Neural progenitor cell (in vitro differentiated cells): ENCODE data around the gene GATA2. TPM values are rescaled to one million over a fixed set of nuclear protein-coding genes. Genes with fewer than 3 reads are reported as not detected.

Source experiments
- DNase-seq: peaks from one replicate; pipeline ENCODE4 v3.0.0-alpha.2; 2016; ENCODE audit warnings: low spot score
- H2AFZ ChIP-seq: fragments of 200-600 bp; sonication (generic); replicated peaks from 2 replicates; pipeline ENCODE4 v1.6.1; 2016; ENCODE audit warnings: antibody characterized with exemption
- H3F3A ChIP-seq: fragments of 200-600 bp; sonication (generic); 2 replicates; pipeline ENCODE4 v1.6.1; 2016; ENCODE audit warnings: antibody characterized with exemption, low read depth
- H3K27ac ChIP-seq: fragments of 200-600 bp; sonication (generic); 2 replicates; pipeline ENCODE4 v1.5.1; 2016; ENCODE audit warnings: mild to moderate bottlenecking
- H3K27me3 ChIP-seq: fragments of 200-600 bp; sonication (generic); 2 replicates; pipeline ENCODE4 v1.6.1; 2016; ENCODE audit warnings: mild to moderate bottlenecking, moderate library complexity
- H3K36me3 ChIP-seq: fragments of 200-600 bp; sonication (generic); 2 replicates; pipeline ENCODE4 v1.5.1; 2016
- H3K4me1 ChIP-seq: fragments of 200-600 bp; sonication (generic); 2 replicates; pipeline ENCODE4 v1.6.1; 2016; ENCODE audit warnings: mixed run types
- H3K4me2 ChIP-seq: fragments of 200-600 bp; sonication (generic); 2 replicates; pipeline ENCODE4 v1.6.1; 2016
- H3K4me3 ChIP-seq: fragments of 200-600 bp; sonication (generic); 2 replicates; pipeline ENCODE4 v1.5.1; 2016
- H3K79me2 ChIP-seq: fragments of 200-600 bp; sonication (generic); 2 replicates; pipeline ENCODE4 v1.6.1; 2016; ENCODE audit warnings: low read depth
- H3K9ac ChIP-seq: fragments of 200-600 bp; sonication (generic); 2 replicates; pipeline ENCODE4 v1.6.1; 2016
- H3K9me3 ChIP-seq: fragments of 200-600 bp; sonication (generic); 2 replicates; pipeline ENCODE4 v1.5.1; 2016; ENCODE audit warnings: low read depth
- H4K20me1 ChIP-seq: fragments of 200-600 bp; sonication (generic); 2 replicates; pipeline ENCODE4 v1.6.1; 2016; ENCODE audit warnings: low read depth
- H3K27ac Mint-ChIP-seq: 3 replicates; pipeline ENCODE4 v1.8.0; 2021; ENCODE audit warnings: mixed read lengths
- H3K27me3 Mint-ChIP-seq: 2 replicates; pipeline ENCODE4 v1.8.0; 2022; ENCODE audit warnings: low read depth, mild to moderate bottlenecking, inconsistent platforms, moderate library complexity, mixed read lengths; ENCODE audit not compliant: insufficient read depth
- H3K36me3 Mint-ChIP-seq: 3 replicates; pipeline ENCODE4 v1.8.0; 2021; ENCODE audit warnings: mixed read lengths
- H3K4me1 Mint-ChIP-seq: 3 replicates; pipeline ENCODE4 v1.8.0; 2021; ENCODE audit warnings: mixed read lengths
- H3K4me3 Mint-ChIP-seq: 3 replicates; pipeline ENCODE4 v1.8.0; 2021; ENCODE audit warnings: mild to moderate bottlenecking, moderate library complexity, mixed read lengths
- H3K9me3 Mint-ChIP-seq: 3 replicates; pipeline ENCODE4 v1.8.0; 2020; ENCODE audit warnings: mixed read lengths
- EZH2 ChIP-seq: fragments of 200-600 bp; sonication (generic); IDR thresholded peaks from 2 replicates; pipeline ENCODE4 v1.6.1; 2017; ENCODE audit warnings: antibody characterized with exemption, mild to moderate bottlenecking, moderate library complexity
- EZH2phosphoT487 ChIP-seq: fragments of 200-600 bp; sonication (generic); IDR thresholded peaks from 2 replicates; pipeline ENCODE4 v1.6.1; 2017; ENCODE audit warnings: antibody characterized with exemption
- total RNA-seq: library from RNA; depleted of rRNA; stranded (reverse); fragments of >200 nt; gene quantifications from 2 replicates; pipeline ENCODE4 v1.2.3, GENCODE V29; 2015; ENCODE audit warnings: low replicate concordance
- TF ChIP-seq, protein P1 (sequence below): fragments of 200-600 bp; sonication (generic); IDR thresholded peaks from 2 replicates; pipeline ENCODE4 v1.5.1; 2017; ENCODE audit warnings: antibody characterized with exemption, mild to moderate bottlenecking

GATA2 gene
- total RNA-seq, 1 donor from 2014 or later: not detected

GRCh38 chr3:128468285-128468790 lies 24.7 kb downstream of the GATA2 start:
- Histone ChIP-seq H2AFZ (no peak overlapping the region), H3K9me3 (no peaks in the 10 kb centered on the region), H3K4me1 (peaks cover 5% of the 10 kb centered on the region), H3K4me3 (no peak overlapping the region), H3K9ac (no peak overlapping the region), H3K79me2 (no peaks in the 10 kb centered on the region), H3K27me3 (peaks cover 67% of the 10 kb centered on the region), H3K27ac (no peak overlapping the region), H3F3A (no peaks in the 10 kb centered on the region), H4K20me1 (no peaks in the 10 kb centered on the region), H3K36me3 (no peaks in the 10 kb centered on the region), H3K4me2 (no peak overlapping the region)
- no peak overlapping the region for H3K27ac Mint-ChIP-seq
- no peaks in the 10 kb centered on the region for H3K36me3 Mint-ChIP-seq
- peaks cover 5% of the 10 kb centered on the region for H3K4me1 Mint-ChIP-seq
- TF ChIP-seq, protein P1, sequence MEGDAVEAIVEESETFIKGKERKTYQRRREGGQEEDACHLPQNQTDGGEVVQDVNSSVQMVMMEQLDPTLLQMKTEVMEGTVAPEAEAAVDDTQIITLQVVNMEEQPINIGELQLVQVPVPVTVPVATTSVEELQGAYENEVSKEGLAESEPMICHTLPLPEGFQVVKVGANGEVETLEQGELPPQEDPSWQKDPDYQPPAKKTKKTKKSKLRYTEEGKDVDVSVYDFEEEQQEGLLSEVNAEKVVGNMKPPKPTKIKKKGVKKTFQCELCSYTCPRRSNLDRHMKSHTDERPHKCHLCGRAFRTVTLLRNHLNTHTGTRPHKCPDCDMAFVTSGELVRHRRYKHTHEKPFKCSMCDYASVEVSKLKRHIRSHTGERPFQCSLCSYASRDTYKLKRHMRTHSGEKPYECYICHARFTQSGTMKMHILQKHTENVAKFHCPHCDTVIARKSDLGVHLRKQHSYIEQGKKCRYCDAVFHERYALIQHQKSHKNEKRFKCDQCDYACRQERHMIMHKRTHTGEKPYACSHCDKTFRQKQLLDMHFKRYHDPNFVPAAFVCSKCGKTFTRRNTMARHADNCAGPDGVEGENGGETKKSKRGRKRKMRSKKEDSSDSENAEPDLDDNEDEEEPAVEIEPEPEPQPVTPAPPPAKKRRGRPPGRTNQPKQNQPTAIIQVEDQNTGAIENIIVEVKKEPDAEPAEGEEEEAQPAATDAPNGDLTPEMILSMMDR: no peak
- TF ChIP-seq EZH2phosphoT487 (no peak), EZH2 (no peak)
- peaks cover 2% of the 10 kb centered on the region for H3K9me3 Mint-ChIP-seq
- peaks cover 35% of the 10 kb centered on the region for H3K27me3 Mint-ChIP-seq
- DNase-seq: peak; percentile 25
- no peak overlapping the region for H3K4me3 Mint-ChIP-seq

DNA sequence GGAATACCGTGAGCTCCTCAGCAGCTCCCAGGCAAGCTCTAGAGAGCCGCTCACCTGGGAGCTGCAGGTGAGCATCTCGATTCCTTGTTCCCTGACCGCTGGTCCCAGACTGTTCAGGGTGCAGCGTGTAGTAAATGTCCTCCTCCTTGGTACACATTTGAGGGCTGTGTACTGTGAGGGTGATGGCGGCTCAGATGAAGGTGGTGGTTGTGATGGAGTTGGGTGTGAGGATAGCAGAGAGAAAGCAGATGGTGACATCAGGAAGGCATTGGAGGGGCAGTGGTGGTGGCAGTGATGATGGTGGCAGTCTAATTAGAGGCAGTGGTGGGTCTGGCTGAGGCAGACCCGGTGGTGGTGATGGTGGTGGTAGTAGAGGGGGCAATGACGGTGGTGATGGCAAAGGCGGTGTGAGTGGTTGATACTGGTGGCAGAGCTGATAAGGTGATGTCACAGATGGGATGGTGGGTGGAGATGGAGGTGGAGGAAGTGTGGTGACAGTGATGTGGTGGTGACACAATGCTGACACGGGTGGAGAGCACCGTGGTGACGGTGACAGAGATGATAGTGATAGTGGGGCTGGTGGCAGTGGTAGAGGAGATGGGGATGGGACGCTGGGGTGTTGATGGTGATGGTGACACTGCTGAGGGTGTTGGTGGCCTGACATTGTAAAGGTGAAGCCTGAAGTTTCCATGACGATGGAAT lies 26.0 kb downstream of the GATA2 start, which contains the start of gene DNAJB8:
DNAJB8 (minus strand) TSS at position 51 of the 702 bp plus-strand sequence. CDS start 3,645 bp downstream, outside the sequence.
- no peak for DNase-seq
- peaks cover 53% of the 10 kb centered on the region for H3K27me3 ChIP-seq
- H4K20me1 ChIP-seq: no peaks in the 10 kb centered on the region
- no peak within 1 kb of the TSS for H3K4me3 ChIP-seq
- H3K36me3 ChIP-seq: no peaks in the 10 kb centered on the region
- no peaks in the 10 kb centered on the region for H3K79me2 ChIP-seq
- Mint-ChIP-seq H3K9me3 (peaks cover 2% of the 10 kb centered on the region), H3K36me3 (no peaks in the 10 kb centered on the region), H3K4me3 (peak within 1 kb of the TSS; percentile 20), H3K4me1 (peaks cover 5% of the 10 kb centered on the region), H3K27me3 (peaks cover 32% of the 10 kb centered on the region), H3K27ac (no peak within 1 kb of the TSS)
- H3K27ac ChIP-seq: no peak within 1 kb of the TSS
- TF ChIP-seq, protein P1: no peak
- TF ChIP-seq EZH2phosphoT487 (no peak), EZH2 (no peak)
- no peaks in the 10 kb centered on the region for H3F3A ChIP-seq
- H3K4me2 ChIP-seq: no peak within 1 kb of the TSS
- peaks cover 5% of the 10 kb centered on the region for H3K4me1 ChIP-seq
- H2AFZ ChIP-seq: no peak within 1 kb of the TSS
- H3K9ac ChIP-seq: no peak within 1 kb of the TSS
- no peaks in the 10 kb centered on the region for H3K9me3 ChIP-seq

DNA sequence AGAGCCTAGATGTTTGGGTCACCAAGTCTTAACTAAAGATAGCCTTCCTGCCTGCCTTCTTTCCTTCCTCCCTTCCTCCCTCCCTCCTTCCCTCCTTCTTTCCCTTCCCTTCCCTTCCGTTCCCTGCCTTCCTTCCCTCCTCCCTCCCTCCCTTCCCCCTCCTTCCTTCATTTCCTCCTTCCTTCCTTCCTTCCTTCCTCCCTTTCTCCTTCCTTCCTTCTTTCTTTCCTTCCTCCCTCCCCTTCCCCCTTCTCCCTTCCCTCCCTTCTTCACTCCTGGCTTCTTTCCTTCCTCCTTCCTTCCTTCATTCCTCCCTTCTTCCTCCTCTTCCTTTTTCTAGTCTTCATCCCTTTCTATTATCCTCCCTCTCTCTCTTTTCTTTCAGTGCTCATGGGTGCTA lies 28.3 kb downstream of the GATA2 start:
- Histone ChIP-seq H3K4me2 (no peak overlapping the region), H4K20me1 (no peaks in the 10 kb centered on the region), H3K9ac (no peak overlapping the region), H3K4me1 (peaks cover 5% of the 10 kb centered on the region), H3F3A (no peaks in the 10 kb centered on the region), H3K4me3 (no peak overlapping the region), H3K9me3 (no peaks in the 10 kb centered on the region), H3K27me3 (peaks cover 35% of the 10 kb centered on the region), H2AFZ (no peak overlapping the region), H3K36me3 (no peaks in the 10 kb centered on the region), H3K27ac (no peak overlapping the region), H3K79me2 (no peaks in the 10 kb centered on the region)
- Mint-ChIP-seq H3K27me3 (peaks cover 24% of the 10 kb centered on the region), H3K4me3 (no peak overlapping the region), H3K27ac (no peak overlapping the region), H3K4me1 (peaks cover 8% of the 10 kb centered on the region), H3K9me3 (no peaks in the 10 kb centered on the region), H3K36me3 (no peaks in the 10 kb centered on the region)
- TF ChIP-seq EZH2phosphoT487: no peak
- TF ChIP-seq, protein P1: no peak
- TF ChIP-seq EZH2: no peak
- DNase-seq: no peak
